ENCODE results near the gene SUCLG2. TPM values are rescaled to one million over a fixed set of nuclear protein-coding genes. Genes with fewer than 3 reads are reported as not detected.
A peak's percentile ranks its signal among the peaks of the same experiment; 100 is the strongest.

The SUCLG2 gene
- total RNA-seq, 1 experiment from 2014 or later, result 22.3 TPM

- ChIA-PET CTCF (no interaction called here), POLR2A (ENCODE audit: unreplicated experiment) (no interaction called here)
- Histone ChIP-seq H3K9me3 (ENCODE audit: low read length) (no peaks in the 10 kb centered on the region), H3K4me3 (ENCODE audit: low read length) (no peak overlapping the region), H3K27ac (ENCODE audit: low read length) (no peak overlapping the region), H2AFZ (ENCODE audit: low read length) (no peak overlapping the region), H3K4me2 (ENCODE audit: low read length) (no peak overlapping the region), H3K9me2 (replicated peaks; ENCODE audit: low read length) (no peaks in the 10 kb centered on the region), H4K20me1 (ENCODE audit: low read length) (no peaks in the 10 kb centered on the region), H3F3A (ENCODE audit: low read length, unreplicated experiment) (no peaks in the 10 kb centered on the region), H3K79me2 (ENCODE audit: low read length) (no peaks in the 10 kb centered on the region), H3K27me3 (ENCODE audit: low read length) (no peaks in the 10 kb centered on the region), H3K4me1 (ENCODE audit: insufficient read depth, low read length) (no peaks in the 10 kb centered on the region), H3K9ac (ENCODE audit: low read length) (no peak overlapping the region), H3K36me3 (ENCODE audit: low read depth, low read length) (no peaks in the 10 kb centered on the region)
- intact Hi-C loops (cut with micrococcal nuclease), result no loop called here
- TF ChIP-seq EZH2 (IDR thresholded peaks at IDR 0.05; ENCODE audit: low read length, unreplicated experiment), result no peak
- no peak for TF ChIP-seq EZH2phosphoT487 (IDR thresholded peaks at IDR 0.05; ENCODE audit: borderline replicate concordance, low read length)
- no peak for TF ChIP-seq CTCF (conservative IDR thresholded peaks at IDR 0.05; ENCODE audit: low read depth, low read length)
- BruUV-seq (replicated peaks), result no TSS peak
- DNase-seq, result no peak
- ATAC-seq, result no peak
Observed at GRCh38 chr3:67419218-67419529, 235.2 kb downstream of the SUCLG2 start.

- TF ChIP-seq EZH2 (IDR thresholded peaks at IDR 0.05; ENCODE audit: low read length, unreplicated experiment) (no peak), EZH2phosphoT487 (IDR thresholded peaks at IDR 0.05; ENCODE audit: borderline replicate concordance, low read length) (no peak), CTCF (conservative IDR thresholded peaks at IDR 0.05; ENCODE audit: low read depth, low read length) (no peak)
- no peaks in the 10 kb centered on the region for H3K79me2 ChIP-seq (ENCODE audit: low read length)
- no peaks in the 10 kb centered on the region for H3K27me3 ChIP-seq (ENCODE audit: low read length)
- no peaks in the 10 kb centered on the region for H3F3A ChIP-seq (ENCODE audit: low read length, unreplicated experiment)
- no peak for DNase-seq
- no peak for ATAC-seq
- no peaks in the 10 kb centered on the region for H3K9me2 ChIP-seq (replicated peaks; ENCODE audit: low read length)
- H3K4me3 ChIP-seq (ENCODE audit: low read length), result no peak overlapping the region
- intact Hi-C loops (cut with micrococcal nuclease), result no loop called here
- H3K4me1 ChIP-seq (ENCODE audit: insufficient read depth, low read length), result no peaks in the 10 kb centered on the region
- H3K9me3 ChIP-seq (ENCODE audit: low read length), result no peaks in the 10 kb centered on the region
- no TSS peak for BruUV-seq (replicated peaks)
- H3K4me2 ChIP-seq (ENCODE audit: low read length), result no peak overlapping the region
- no peaks in the 10 kb centered on the region for H4K20me1 ChIP-seq (ENCODE audit: low read length)
- ChIA-PET CTCF (no interaction called here), POLR2A (ENCODE audit: unreplicated experiment) (interaction anchor here (0.7 kb wide), 1 partner anchor 1482 kb away, joined by 4 read pairs; no protein-coding TSS in a partner anchor)
- no peak overlapping the region for H2AFZ ChIP-seq (ENCODE audit: low read length)
- H3K27ac ChIP-seq (ENCODE audit: low read length), result no peak overlapping the region
- H3K9ac ChIP-seq (ENCODE audit: low read length), result no peak overlapping the region
- H3K36me3 ChIP-seq (ENCODE audit: low read depth, low read length), result no peaks in the 10 kb centered on the region
Observed at GRCh38 chr3:67418426-67419217, 235.8 kb downstream of the SUCLG2 start.

GRCh38 chr3:67416703-67417102, 237.7 kb downstream of the SUCLG2 start:
- H3K79me2 ChIP-seq (ENCODE audit: low read length), result no peaks in the 10 kb centered on the region
- H3K27me3 ChIP-seq (ENCODE audit: low read length), result no peaks in the 10 kb centered on the region
- ATAC-seq (no peak), DNase-seq (no peak)
- H3K9me3 ChIP-seq (ENCODE audit: low read length), result no peaks in the 10 kb centered on the region
- POLR2A ChIA-PET (ENCODE audit: unreplicated experiment), result no interaction called here
- intact Hi-C loops (cut with micrococcal nuclease), result no loop called here
- CTCF ChIA-PET, result no interaction called here
- no peaks in the 10 kb centered on the region for H3K36me3 ChIP-seq (ENCODE audit: low read depth, low read length)
- H3K4me1 ChIP-seq (ENCODE audit: insufficient read depth, low read length), result no peaks in the 10 kb centered on the region
- H3K9ac ChIP-seq (ENCODE audit: low read length), result no peak overlapping the region
- no peak overlapping the region for H3K27ac ChIP-seq (ENCODE audit: low read length)
- no peak overlapping the region for H3K4me3 ChIP-seq (ENCODE audit: low read length)
- H3F3A ChIP-seq (ENCODE audit: low read length, unreplicated experiment), result no peaks in the 10 kb centered on the region
- no peaks in the 10 kb centered on the region for H3K9me2 ChIP-seq (replicated peaks; ENCODE audit: low read length)
- TF ChIP-seq EZH2phosphoT487 (IDR thresholded peaks at IDR 0.05; ENCODE audit: borderline replicate concordance, low read length) (no peak), CTCF (conservative IDR thresholded peaks at IDR 0.05; ENCODE audit: low read depth, low read length) (peak; percentile 19; the same call in 1 of the 2 replicates)
- no peak overlapping the region for H3K4me2 ChIP-seq (ENCODE audit: low read length)
- H2AFZ ChIP-seq (ENCODE audit: low read length), result no peak overlapping the region
- BruUV-seq (replicated peaks), result no TSS peak
- no peaks in the 10 kb centered on the region for H4K20me1 ChIP-seq (ENCODE audit: low read length)
